H9 (cell line): ENCODE measurements around the gene RUNX1. TPM values are rescaled to one million over a fixed set of nuclear protein-coding genes. Genes with fewer than 3 reads are reported as not detected.

Experiments used
- DNase-seq: peaks from one replicate; pipeline ENCODE4 v3.0.0-alpha.2; 2017
- H2AFZ ChIP-seq: one replicate; pipeline ENCODE4 v1.6.1; 2013; ENCODE audit warnings: mild to moderate bottlenecking, low read length, control low read depth, moderate library complexity
- H2AK5ac ChIP-seq: 2 replicates; pipeline ENCODE4 v1.6.1; 2013; ENCODE audit warnings: low read length, control low read depth, mixed read lengths; ENCODE audit not compliant: insufficient read length
- H2BK120ac ChIP-seq: one replicate; pipeline ENCODE4 v1.6.1; 2013; ENCODE audit warnings: low read depth, mild to moderate bottlenecking, low read length, control low read depth, inconsistent platforms; ENCODE audit not compliant: poor library complexity, severe bottlenecking
- H2BK12ac ChIP-seq: 2 replicates; pipeline ENCODE4 v1.6.1; 2013; ENCODE audit warnings: low read length, control low read depth, mixed read lengths, low read depth; ENCODE audit not compliant: insufficient read length
- H2BK15ac ChIP-seq: 2 replicates; pipeline ENCODE4 v1.6.1; 2013; ENCODE audit warnings: low read depth, low read length, control low read depth
- H2BK20ac ChIP-seq: one replicate; pipeline ENCODE4 v1.6.1; 2013; ENCODE audit warnings: low read depth, mild to moderate bottlenecking, low read length, control low read depth, inconsistent platforms; ENCODE audit not compliant: poor library complexity, severe bottlenecking
- H2BK5ac ChIP-seq: 2 replicates; pipeline ENCODE4 v1.6.1; 2013; ENCODE audit warnings: low read length, control low read depth, mixed read lengths; ENCODE audit not compliant: insufficient read length
- H3K14ac ChIP-seq: 2 replicates; pipeline ENCODE4 v1.6.1; 2013; ENCODE audit warnings: low read length, control low read depth; ENCODE audit not compliant: insufficient read depth
- H3K18ac ChIP-seq: 2 replicates; pipeline ENCODE4 v1.6.1; 2013; ENCODE audit warnings: low read depth, mild to moderate bottlenecking, mixed read lengths, low read length, control low read depth; ENCODE audit not compliant: insufficient read length
- H3K23ac ChIP-seq: 2 replicates; pipeline ENCODE4 v1.6.1; 2013; ENCODE audit warnings: low read length, control low read depth, mixed read lengths, low read depth; ENCODE audit not compliant: insufficient read length
- H3K23me2 ChIP-seq: 2 replicates; pipeline ENCODE4 v1.6.1; 2013; ENCODE audit warnings: low read depth, mild to moderate bottlenecking, mixed read lengths, low read length, control low read depth; ENCODE audit not compliant: insufficient read length, poor library complexity, severe bottlenecking
- H3K27ac ChIP-seq: 2 replicates; pipeline ENCODE4 v1.5.1; 2013; ENCODE audit warnings: low read length, control low read depth, mixed read lengths, low read depth; ENCODE audit not compliant: insufficient read length
- H3K27me3 ChIP-seq: 2 replicates; pipeline ENCODE4 v1.6.1; 2013; ENCODE audit warnings: low read length, control low read depth, inconsistent platforms; ENCODE audit not compliant: insufficient read depth
- H3K4ac ChIP-seq: 2 replicates; pipeline ENCODE4 v1.6.1; 2013; ENCODE audit warnings: low read depth, mild to moderate bottlenecking, control low read depth, inconsistent platforms, low read length, moderate library complexity
- H3K4me1 ChIP-seq: 2 replicates; pipeline ENCODE4 v1.6.1; 2013; ENCODE audit warnings: low read length, control low read depth, inconsistent platforms; ENCODE audit not compliant: insufficient read depth
- H3K4me2 ChIP-seq: 2 replicates; pipeline ENCODE4 v1.6.1; 2013; ENCODE audit warnings: low read length, control low read depth, mixed read lengths; ENCODE audit not compliant: insufficient read length, insufficient read depth
- H3K56ac ChIP-seq: 2 replicates; pipeline ENCODE4 v1.6.1; 2013; ENCODE audit warnings: low read depth, mild to moderate bottlenecking, mixed read lengths, low read length, control low read depth; ENCODE audit not compliant: insufficient read length
- H3K79me1 ChIP-seq: 2 replicates; pipeline ENCODE4 v1.6.1; 2013; ENCODE audit warnings: low read depth, mild to moderate bottlenecking, moderate library complexity, low read length, control low read depth, inconsistent platforms; ENCODE audit not compliant: insufficient read depth, poor library complexity, severe bottlenecking
- H3K79me2 ChIP-seq: 2 replicates; pipeline ENCODE4 v1.6.1; 2013; ENCODE audit warnings: low read length, control low read depth, inconsistent platforms; ENCODE audit not compliant: insufficient read depth
- H3K9ac ChIP-seq: 2 replicates; pipeline ENCODE4 v1.6.1; 2013; ENCODE audit warnings: low read length, control low read depth, mixed read lengths; ENCODE audit not compliant: insufficient read length; ENCODE audit errors: extremely low read depth
- H3K9me3 ChIP-seq: one replicate; pipeline ENCODE4 v1.6.1; 2013; ENCODE audit warnings: low read depth, low read length, inconsistent platforms; ENCODE audit not compliant: control insufficient read depth
- H3T11ph ChIP-seq: one replicate; pipeline ENCODE4 v1.6.1; 2013; ENCODE audit warnings: mild to moderate bottlenecking, low read length, control low read depth, inconsistent platforms
- H4K20me1 ChIP-seq: one replicate; pipeline ENCODE4 v1.6.1; 2013; ENCODE audit not compliant: control insufficient read depth, insufficient read length, insufficient read depth
- H4K5ac ChIP-seq: 2 replicates; pipeline ENCODE4 v1.6.1; 2013; ENCODE audit warnings: low read depth, mild to moderate bottlenecking, mixed read lengths, low read length, control low read depth; ENCODE audit not compliant: insufficient read length
- H4K8ac ChIP-seq: replicated peaks from 2 replicates; pipeline ENCODE4 v1.6.1; 2013; ENCODE audit warnings: low read length, control low read depth, mixed read lengths, low read depth; ENCODE audit not compliant: insufficient read length
- H4K91ac ChIP-seq: 2 replicates; pipeline ENCODE4 v1.6.1; 2013; ENCODE audit warnings: low read depth, mild to moderate bottlenecking, moderate library complexity, mixed read lengths, low read length, control low read depth; ENCODE audit not compliant: insufficient read length
- H3K27ac Mint-ChIP-seq, 3 experiments: 2 replicates in 2 of 3; 3 replicates in 1 of 3; pipeline ENCODE4 v1.8.0; 2020 to 2021; ENCODE audit warnings: mixed read lengths in 3 of 3, mild to moderate bottlenecking in 1 of 3, moderate library complexity in 1 of 3
- H3K27me3 Mint-ChIP-seq: 2 replicates; pipeline ENCODE4 v1.8.0; 2021; ENCODE audit warnings: low read depth, mild to moderate bottlenecking, moderate library complexity, mixed read lengths
- H3K36me3 Mint-ChIP-seq, 3 experiments: 2 replicates in 2 of 3; 3 replicates in 1 of 3; pipeline ENCODE4 v1.8.0; 2020 to 2021; ENCODE audit warnings: low read depth in 3 of 3, mixed read lengths in 3 of 3; ENCODE audit not compliant: insufficient read depth in 1 of 3
- H3K4me1 Mint-ChIP-seq, 2 experiments: 2 replicates each; pipeline ENCODE4 v1.8.0; 2020; ENCODE audit warnings: mixed read lengths in 2 of 2
- H3K4me3 Mint-ChIP-seq, 2 experiments: 2 replicates in 1 of 2; 3 replicates in 1 of 2; pipeline ENCODE4 v1.8.0; 2020 to 2021; ENCODE audit warnings: mild to moderate bottlenecking in 2 of 2, mixed read lengths in 2 of 2, moderate library complexity in 1 of 2
- H3K9me3 Mint-ChIP-seq, 2 experiments: 2 replicates in 1 of 2; 3 replicates in 1 of 2; pipeline ENCODE4 v1.8.0; 2020; ENCODE audit warnings: mild to moderate bottlenecking in 2 of 2, mixed read lengths in 2 of 2, moderate library complexity in 1 of 2
- WGBS: extraction: QIAGEN DNeasy Blood & Tissue Kit; methylation state at CpG from one replicate; pipeline ENCODE4 v1.1.7; 2013; ENCODE audit warnings: missing lambda C conversion rate, low lambda C conversion rate, mixed read lengths; ENCODE audit not compliant: insufficient read length; ENCODE audit errors: extremely low coverage; 5-methylcytosine and 5-hydroxymethylcytosine counted together
- total RNA-seq: library from RNA; stranded (reverse); gene quantifications from 2 replicates; pipeline ENCODE4 v1.2.1, GENCODE V29; 2021
- TF ChIP-seq, protein P1 (sequence below): fragments of 200-600 bp; sonication (generic); conservative IDR thresholded peaks from 3 replicates; pipeline ENCODE4 v1.8.0; 2021; ENCODE audit warnings: antibody characterized with exemption, mild to moderate bottlenecking

The RUNX1 gene
- total RNA-seq, 1 experiment from 2014 or later: 0.72 TPM

DNA sequence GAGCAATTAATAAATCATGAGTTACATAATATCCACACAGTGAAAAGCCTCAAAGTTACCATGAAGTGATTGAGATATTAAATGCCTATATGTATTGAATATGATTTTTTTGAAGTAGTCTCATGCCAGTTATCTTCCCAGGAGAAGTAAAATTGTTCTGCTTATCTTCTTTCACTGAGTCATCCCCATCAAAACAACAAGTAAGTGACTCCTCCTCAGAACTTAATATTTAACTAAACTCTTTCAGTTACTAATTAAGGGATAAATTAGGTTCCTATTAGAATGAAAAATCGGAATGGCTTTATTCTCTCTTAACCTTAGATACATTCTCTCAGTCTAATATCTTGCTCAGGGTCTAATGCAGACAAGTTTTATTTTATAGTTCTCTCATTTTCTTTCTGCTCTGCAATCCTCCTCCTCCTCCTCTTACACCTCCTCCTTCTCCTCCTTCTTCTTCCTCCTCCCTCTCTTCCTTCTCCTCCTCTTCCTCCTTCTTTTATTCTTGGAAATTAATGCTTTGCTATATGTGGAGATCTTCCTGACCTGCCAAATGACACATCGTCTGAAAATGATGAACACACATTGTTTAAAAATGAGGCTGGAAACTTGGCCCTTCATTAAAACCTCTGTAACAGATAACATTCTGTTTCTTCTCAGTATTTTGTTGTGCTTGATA is 110.9 kb downstream of the RUNX1 start:
- Histone ChIP-seq H2AK5ac (no peak overlapping the region), H3K9ac (no peak overlapping the region), H3K18ac (no peak overlapping the region), H3K9me3 (no peaks in the 10 kb centered on the region), H3K79me2 (no peaks in the 10 kb centered on the region), H3K27ac (no peak overlapping the region), H3K27me3 (no peaks in the 10 kb centered on the region; the same call in 1 of the 2 replicates), H3K4me1 (no peaks in the 10 kb centered on the region), H2BK120ac (no peak overlapping the region), H3K79me1 (no peaks in the 10 kb centered on the region), H2BK15ac (no peak overlapping the region), H4K5ac (no peak overlapping the region), H4K91ac (no peak overlapping the region), H3T11ph (no peak overlapping the region), H3K23me2 (no peaks in the 10 kb centered on the region), H2BK12ac (no peak overlapping the region), H2BK20ac (no peak overlapping the region), H3K4me2 (no peak overlapping the region), H4K20me1 (no peaks in the 10 kb centered on the region), H3K14ac (no peak overlapping the region), H3K4ac (no peak overlapping the region), H2AFZ (no peak overlapping the region), H2BK5ac (no peak overlapping the region), H3K23ac (no peak overlapping the region), H3K56ac (no peak overlapping the region), H4K8ac (no peak overlapping the region)
- Mint-ChIP-seq H3K27me3 (peaks cover 28% of the 10 kb centered on the region), H3K9me3 (no peaks in the 10 kb centered on the region), H3K36me3 (no peaks in the 10 kb centered on the region), H3K4me3 (no peak overlapping the region), H3K27ac (no peak overlapping the region), H3K4me1 (peaks cover 6 to 9% of the 10 kb centered on the region in 2 experiments)
- TF ChIP-seq, protein P1, sequence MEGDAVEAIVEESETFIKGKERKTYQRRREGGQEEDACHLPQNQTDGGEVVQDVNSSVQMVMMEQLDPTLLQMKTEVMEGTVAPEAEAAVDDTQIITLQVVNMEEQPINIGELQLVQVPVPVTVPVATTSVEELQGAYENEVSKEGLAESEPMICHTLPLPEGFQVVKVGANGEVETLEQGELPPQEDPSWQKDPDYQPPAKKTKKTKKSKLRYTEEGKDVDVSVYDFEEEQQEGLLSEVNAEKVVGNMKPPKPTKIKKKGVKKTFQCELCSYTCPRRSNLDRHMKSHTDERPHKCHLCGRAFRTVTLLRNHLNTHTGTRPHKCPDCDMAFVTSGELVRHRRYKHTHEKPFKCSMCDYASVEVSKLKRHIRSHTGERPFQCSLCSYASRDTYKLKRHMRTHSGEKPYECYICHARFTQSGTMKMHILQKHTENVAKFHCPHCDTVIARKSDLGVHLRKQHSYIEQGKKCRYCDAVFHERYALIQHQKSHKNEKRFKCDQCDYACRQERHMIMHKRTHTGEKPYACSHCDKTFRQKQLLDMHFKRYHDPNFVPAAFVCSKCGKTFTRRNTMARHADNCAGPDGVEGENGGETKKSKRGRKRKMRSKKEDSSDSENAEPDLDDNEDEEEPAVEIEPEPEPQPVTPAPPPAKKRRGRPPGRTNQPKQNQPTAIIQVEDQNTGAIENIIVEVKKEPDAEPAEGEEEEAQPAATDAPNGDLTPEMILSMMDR: no peak
- no peak for DNase-seq
- no CpG with 5 or more reads among the region's 2 CpGs for WGBS
